ENCODE data around the gene ZBTB25.

GRCh38 chr14:64501411-64502171 lies 2.0 kb downstream of the ZBTB25 start:
- no peak for TF ChIP-seq POLR2AphosphoS5 (IDR thresholded peaks at IDR 0.05; ENCODE audit: low read depth, low read length)
- TF ChIP-seq POLR2A (IDR thresholded peaks at IDR 0.05; ENCODE audit: low read depth, low read length), result no peak
- TF ChIP-seq TAF1 (IDR thresholded peaks at IDR 0.05; ENCODE audit: borderline replicate concordance, low read depth, low read length), result no peak
